Muscle of leg (tissue), 11 donors: ENCODE results near the gene GAS7. TPM values are rescaled to one million over a fixed set of nuclear protein-coding genes. Genes with fewer than 3 reads are reported as not detected.

ENCODE experiments used
- DNase-seq: peaks from one replicate; pipeline ENCODE4 v3.0.0; 2013
- H3K27ac ChIP-seq: one replicate; pipeline ENCODE4 v1.5.1; 2013; ENCODE audit warnings: mild to moderate bottlenecking, low read length, control low read depth
- H3K27me3 ChIP-seq: one replicate; pipeline ENCODE4 v1.6.1; 2013; ENCODE audit warnings: low read length; ENCODE audit not compliant: control insufficient read depth, insufficient read depth
- H3K36me3 ChIP-seq: one replicate; pipeline ENCODE4 v1.6.1; 2013; ENCODE audit warnings: low read length; ENCODE audit not compliant: control insufficient read depth, insufficient read depth
- H3K4me1 ChIP-seq: one replicate; pipeline ENCODE4 v1.6.1; 2013; ENCODE audit warnings: low read length; ENCODE audit not compliant: control insufficient read depth, insufficient read depth
- H3K4me3 ChIP-seq: one replicate; pipeline ENCODE4 v1.5.1; 2013; ENCODE audit warnings: low read length, control low read depth
- H3K9me3 ChIP-seq: replicated peaks from 2 replicates; pipeline ENCODE4 v1.6.1; 2013; ENCODE audit warnings: low read depth, low read length; ENCODE audit not compliant: control insufficient read depth
- WGBS: methylation state at CpG from one replicate; pipeline ENCODE4 v1.1.5; 2013; ENCODE audit warnings: missing lambda C conversion rate; ENCODE audit not compliant: insufficient coverage; 5-methylcytosine and 5-hydroxymethylcytosine counted together
- polyA plus RNA-seq, 8 donors: library from polyadenylated mRNA; unstranded; fragments of 120-200 nt; gene quantifications; one replicate each; pipeline versions ENCODE4 v1.2.1 to v1.2.3, GENCODE V29; 2013; ENCODE audit warnings: inconsistent platforms in 1 of 8, low replicate concordance in 1 of 8; ENCODE audit not compliant: insufficient read length in 8 of 8, insufficient read depth in 1 of 8
- total RNA-seq: library from RNA; stranded (reverse); fragments of 120-200 nt; gene quantifications from one replicate; pipeline ENCODE4 v1.2.4, GENCODE V29; 2013

GAS7 gene
- total and polyA plus RNA-seq, 9 donors = 33.3 to 68.9 (median 45.9) TPM

- Histone ChIP-seq H3K27me3 (no peaks in the 10 kb centered on the region), H3K36me3 (no peaks in the 10 kb centered on the region), H3K27ac (no peak overlapping the region), H3K4me1 (peaks cover 12% of the 10 kb centered on the region), H3K4me3 (no peak overlapping the region), H3K9me3 (peaks cover 7% of the 10 kb centered on the region)
- DNase-seq = peak; percentile 75
- 36% methylated on average over 4 of the region's 5 CpGs for WGBS
Measured at GRCh38 chr17:10069301-10069700, 129.1 kb downstream of the GAS7 start.

DNA sequence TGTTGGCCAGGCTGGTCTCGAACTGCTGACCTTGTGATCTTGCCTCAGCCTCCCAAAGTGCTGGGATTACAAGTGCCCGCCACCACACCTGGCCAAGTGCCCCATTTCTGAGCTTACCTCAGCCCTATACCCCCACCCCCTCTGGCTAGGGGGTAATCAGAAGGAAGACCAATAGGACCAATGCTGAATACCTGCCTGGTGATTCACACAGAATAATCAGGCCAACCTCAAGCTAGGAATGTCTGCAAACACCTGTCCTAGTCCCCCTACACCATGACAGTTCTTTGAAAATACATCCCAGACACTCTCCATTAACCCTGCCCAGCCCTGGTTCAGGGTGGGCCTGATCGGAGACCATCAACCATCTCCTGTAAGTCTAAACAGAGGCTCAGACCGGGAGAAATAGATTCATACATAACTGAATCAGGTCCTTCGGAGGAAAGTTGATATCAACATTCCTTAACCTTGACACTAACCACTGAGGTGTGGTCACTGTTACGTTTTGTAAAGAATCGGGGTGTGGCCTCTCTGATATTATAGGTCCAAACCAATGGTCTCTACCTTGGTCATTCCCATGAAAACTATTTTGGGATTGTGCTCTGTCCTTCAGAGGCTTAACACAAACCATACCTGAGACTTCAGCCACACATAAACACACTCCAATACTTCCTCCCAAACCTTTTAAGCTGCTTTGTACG is 130.8 kb downstream of the GAS7 start:
- no peak for DNase-seq
- H3K27ac ChIP-seq = no peak overlapping the region
- no peak overlapping the region for H3K4me3 ChIP-seq
- WGBS = 87% methylated on average over 5 of the region's 8 CpGs
- no peaks in the 10 kb centered on the region for H3K36me3 ChIP-seq
- H3K9me3 ChIP-seq = peaks cover 7% of the 10 kb centered on the region
- peaks cover 22% of the 10 kb centered on the region for H3K4me1 ChIP-seq
- no peaks in the 10 kb centered on the region for H3K27me3 ChIP-seq

DNA sequence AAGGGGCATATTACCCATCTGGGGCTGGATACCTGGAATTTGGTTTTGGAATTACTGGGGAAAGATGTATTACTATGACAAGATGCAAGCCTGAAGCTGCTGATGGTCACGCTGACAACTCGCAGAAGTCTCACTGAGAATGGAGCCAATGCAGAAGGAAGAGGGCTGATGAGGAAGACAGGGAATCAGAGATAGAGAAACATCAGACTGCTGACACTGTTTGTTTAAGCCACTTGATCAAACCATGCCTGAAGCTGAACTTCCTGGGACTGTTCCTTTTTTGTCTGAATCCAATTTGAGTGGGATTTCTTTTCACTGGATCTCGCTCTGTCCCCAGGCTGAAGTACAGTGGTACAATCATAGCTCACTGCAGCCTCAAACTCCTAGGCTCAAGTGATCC is 133.9 kb downstream of the GAS7 start:
- Histone ChIP-seq H3K9me3 (peaks cover 7% of the 10 kb centered on the region), H3K27me3 (no peaks in the 10 kb centered on the region), H3K36me3 (no peaks in the 10 kb centered on the region), H3K4me1 (peaks cover 43% of the 10 kb centered on the region), H3K4me3 (no peak overlapping the region), H3K27ac (peak overlapping the region; percentile 51)
- no peak for DNase-seq
- WGBS = 90% methylated on average over 2 of the region's 3 CpGs

- H3K9me3 ChIP-seq = peaks cover 7% of the 10 kb centered on the region
- no peak overlapping the region for H3K4me3 ChIP-seq
- peak; percentile 69 for DNase-seq
- WGBS = 27% methylated on average over 11 of the region's 17 CpGs
- H3K36me3 ChIP-seq = no peaks in the 10 kb centered on the region
- peaks cover 48% of the 10 kb centered on the region for H3K4me1 ChIP-seq
- peak overlapping the region; percentile 51 for H3K27ac ChIP-seq
- H3K27me3 ChIP-seq = no peaks in the 10 kb centered on the region
Measured at GRCh38 chr17:10063730-10064241, 134.6 kb downstream of the GAS7 start.

GRCh38 chr17:10062691-10063385 is 135.6 kb downstream of the GAS7 start:
- no peaks in the 10 kb centered on the region for H3K36me3 ChIP-seq
- no peak overlapping the region for H3K4me3 ChIP-seq
- WGBS = 70% methylated on average over 2 of the region's 14 CpGs
- peak overlapping the region; percentile 51 for H3K27ac ChIP-seq
- no peaks in the 10 kb centered on the region for H3K27me3 ChIP-seq
- peak; percentile 77 for DNase-seq
- H3K4me1 ChIP-seq = peaks cover 53% of the 10 kb centered on the region
- peaks cover 7% of the 10 kb centered on the region for H3K9me3 ChIP-seq

DNA sequence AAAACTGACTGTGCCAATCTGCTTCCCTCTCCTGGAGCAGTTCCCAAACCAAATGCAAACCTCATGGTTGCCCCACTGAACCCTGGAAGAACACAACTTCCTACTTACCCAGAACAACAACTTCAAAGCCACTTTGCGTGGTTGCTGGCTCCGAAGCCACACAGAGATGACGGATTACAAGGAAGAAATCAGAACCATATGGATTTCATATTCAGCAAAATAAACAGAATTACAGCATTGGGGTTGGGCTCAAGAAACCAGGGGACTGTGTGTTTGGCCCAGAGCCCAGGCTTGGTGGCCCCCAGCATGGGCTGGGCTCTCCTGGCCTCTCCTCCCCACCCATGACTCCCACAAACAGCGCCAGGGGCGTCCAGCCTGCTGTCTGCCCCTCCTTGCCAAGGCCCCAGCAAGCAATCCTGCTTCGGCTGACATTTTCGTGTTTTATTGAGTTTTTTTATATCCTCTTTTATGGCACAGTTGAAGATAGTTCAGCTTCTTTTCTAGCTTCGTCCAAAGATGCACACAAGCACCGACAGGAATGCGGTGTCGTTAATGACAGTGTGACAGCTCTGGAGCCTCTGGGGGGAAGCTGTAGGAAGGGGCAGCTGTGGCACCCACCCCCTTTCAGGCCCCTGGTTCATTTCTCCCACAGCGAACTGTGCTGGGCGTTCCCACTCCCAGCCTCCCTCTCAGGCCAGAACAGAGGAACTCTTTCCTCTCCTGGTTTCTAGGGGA is 137.1 kb downstream of the GAS7 start:
- WGBS = 20% methylated on average over 1 of the region's 13 CpGs
- H3K9me3 ChIP-seq = peaks cover 7% of the 10 kb centered on the region
- H3K4me1 ChIP-seq = peaks cover 53% of the 10 kb centered on the region
- H3K4me3 ChIP-seq = no peak overlapping the region
- DNase-seq = peak; percentile 90
- H3K27ac ChIP-seq = peak overlapping the region; percentile 91
- H3K27me3 ChIP-seq = no peaks in the 10 kb centered on the region
- no peaks in the 10 kb centered on the region for H3K36me3 ChIP-seq

DNA sequence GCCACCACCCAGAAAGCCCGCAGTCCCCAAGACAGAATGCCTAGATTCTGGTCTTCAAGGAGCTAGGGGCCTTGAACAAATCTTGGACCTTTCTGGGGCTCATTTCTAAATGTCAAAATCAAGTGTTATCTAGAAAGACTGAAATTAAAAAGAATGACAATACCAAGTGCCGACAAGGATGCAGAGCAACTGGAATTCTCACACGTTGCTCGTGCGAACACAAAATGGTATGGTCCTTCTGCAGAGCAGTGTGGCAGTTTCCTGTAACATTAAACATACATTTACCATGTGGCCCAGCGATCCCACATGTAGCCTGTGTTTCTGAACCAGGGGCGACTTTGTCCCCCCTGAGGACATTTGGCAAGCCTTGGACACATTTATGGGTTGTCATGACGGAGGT is 137.9 kb downstream of the GAS7 start:
- H3K27ac ChIP-seq = peak overlapping the region; percentile 91
- no peaks in the 10 kb centered on the region for H3K27me3 ChIP-seq
- peaks cover 5% of the 10 kb centered on the region for H3K9me3 ChIP-seq
- H3K36me3 ChIP-seq = no peaks in the 10 kb centered on the region
- H3K4me1 ChIP-seq = peaks cover 53% of the 10 kb centered on the region
- 58% methylated on average over 3 of the region's 8 CpGs for WGBS
- DNase-seq = no peak
- H3K4me3 ChIP-seq = no peak overlapping the region

DNA sequence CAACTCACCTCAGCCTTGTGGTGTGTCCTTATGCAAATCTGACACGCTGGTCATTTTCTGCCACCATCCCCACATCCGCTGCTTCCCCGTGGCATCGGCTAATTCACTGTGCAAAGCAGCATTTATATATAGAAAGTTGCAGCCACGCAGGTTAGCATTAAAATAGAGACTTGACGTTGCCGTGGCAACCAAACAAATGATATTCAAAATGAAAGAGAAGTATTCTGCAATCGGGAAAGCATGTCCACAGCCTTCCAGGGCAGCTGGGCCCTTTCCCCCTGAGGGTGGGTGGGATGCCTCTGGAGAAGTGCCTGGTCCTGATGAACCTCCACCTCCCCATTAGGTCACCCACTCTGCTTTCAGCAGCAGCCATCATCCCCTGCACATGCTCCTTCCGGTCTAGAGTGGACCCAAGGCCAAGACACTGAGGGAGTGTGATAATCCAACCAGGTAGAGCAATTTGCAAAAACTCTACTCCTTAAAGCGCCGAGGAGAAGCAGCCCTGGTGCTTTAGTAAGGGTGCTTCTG is 138.7 kb downstream of the GAS7 start:
- peak overlapping the region; percentile 91 for H3K27ac ChIP-seq
- H3K4me1 ChIP-seq = peaks cover 59% of the 10 kb centered on the region
- H3K9me3 ChIP-seq = no peaks in the 10 kb centered on the region
- peak; percentile 96 for DNase-seq
- WGBS = 17% methylated on average over 3 of the region's 11 CpGs
- H3K4me3 ChIP-seq = peak overlapping the region; percentile 27
- H3K27me3 ChIP-seq = no peaks in the 10 kb centered on the region
- H3K36me3 ChIP-seq = no peaks in the 10 kb centered on the region

GRCh38 chr17:10058921-10059683 is 139.3 kb downstream of the GAS7 start:
- Histone ChIP-seq H3K4me3 (peak overlapping the region; percentile 27), H3K27ac (peak overlapping the region; percentile 91), H3K4me1 (peaks cover 63% of the 10 kb centered on the region), H3K36me3 (no peaks in the 10 kb centered on the region), H3K27me3 (no peaks in the 10 kb centered on the region), H3K9me3 (no peaks in the 10 kb centered on the region)
- WGBS = 59% methylated on average over 11 of the region's 16 CpGs
- peak; percentile 72 for DNase-seq
